ENCODE data around the gene ZNF418.

DNA sequence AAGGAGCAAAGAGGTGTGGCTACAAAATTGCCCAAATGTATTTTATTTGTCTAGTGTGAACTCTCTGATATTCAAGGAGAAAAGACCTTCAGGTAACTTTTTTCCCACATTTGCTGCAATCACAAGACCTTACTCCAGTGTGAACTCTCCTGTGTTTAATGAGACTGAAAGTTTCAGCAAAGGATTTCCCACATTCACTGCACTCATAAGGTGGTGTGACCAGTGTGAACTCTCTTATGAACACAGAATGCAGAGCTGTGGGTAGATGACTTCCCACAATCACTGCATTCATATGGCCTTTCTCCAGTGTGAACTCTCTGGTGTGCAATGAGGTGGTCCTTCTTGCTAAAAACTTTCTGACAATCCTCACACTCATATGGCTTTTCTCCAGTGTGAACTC is 62.8 kb downstream of the ZNF418 start:
- TF ChIP-seq POLR2A (IDR thresholded peaks at IDR 0.05) = no peak
- TF ChIP-seq POLR2AphosphoS5 (IDR thresholded peaks at IDR 0.05) = no peak
- TF ChIP-seq, protein P1, sequence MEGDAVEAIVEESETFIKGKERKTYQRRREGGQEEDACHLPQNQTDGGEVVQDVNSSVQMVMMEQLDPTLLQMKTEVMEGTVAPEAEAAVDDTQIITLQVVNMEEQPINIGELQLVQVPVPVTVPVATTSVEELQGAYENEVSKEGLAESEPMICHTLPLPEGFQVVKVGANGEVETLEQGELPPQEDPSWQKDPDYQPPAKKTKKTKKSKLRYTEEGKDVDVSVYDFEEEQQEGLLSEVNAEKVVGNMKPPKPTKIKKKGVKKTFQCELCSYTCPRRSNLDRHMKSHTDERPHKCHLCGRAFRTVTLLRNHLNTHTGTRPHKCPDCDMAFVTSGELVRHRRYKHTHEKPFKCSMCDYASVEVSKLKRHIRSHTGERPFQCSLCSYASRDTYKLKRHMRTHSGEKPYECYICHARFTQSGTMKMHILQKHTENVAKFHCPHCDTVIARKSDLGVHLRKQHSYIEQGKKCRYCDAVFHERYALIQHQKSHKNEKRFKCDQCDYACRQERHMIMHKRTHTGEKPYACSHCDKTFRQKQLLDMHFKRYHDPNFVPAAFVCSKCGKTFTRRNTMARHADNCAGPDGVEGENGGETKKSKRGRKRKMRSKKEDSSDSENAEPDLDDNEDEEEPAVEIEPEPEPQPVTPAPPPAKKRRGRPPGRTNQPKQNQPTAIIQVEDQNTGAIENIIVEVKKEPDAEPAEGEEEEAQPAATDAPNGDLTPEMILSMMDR (IDR thresholded peaks at IDR 0.05) = no peak
- no peak for TF ChIP-seq EP300 (IDR thresholded peaks at IDR 0.05)
